GM19099 (cell line): Measurements from ENCODE around the gene CAPN5.

ENCODE experiments used
- POLR2A ChIP-seq: IDR thresholded peaks from 3 replicates; pipeline ENCODE4 v1.6.1; 2011; ENCODE audit warnings: low read depth; ENCODE audit not compliant: insufficient read length; ENCODE audit errors: extremely low read depth

The CAPN5 gene

DNA sequence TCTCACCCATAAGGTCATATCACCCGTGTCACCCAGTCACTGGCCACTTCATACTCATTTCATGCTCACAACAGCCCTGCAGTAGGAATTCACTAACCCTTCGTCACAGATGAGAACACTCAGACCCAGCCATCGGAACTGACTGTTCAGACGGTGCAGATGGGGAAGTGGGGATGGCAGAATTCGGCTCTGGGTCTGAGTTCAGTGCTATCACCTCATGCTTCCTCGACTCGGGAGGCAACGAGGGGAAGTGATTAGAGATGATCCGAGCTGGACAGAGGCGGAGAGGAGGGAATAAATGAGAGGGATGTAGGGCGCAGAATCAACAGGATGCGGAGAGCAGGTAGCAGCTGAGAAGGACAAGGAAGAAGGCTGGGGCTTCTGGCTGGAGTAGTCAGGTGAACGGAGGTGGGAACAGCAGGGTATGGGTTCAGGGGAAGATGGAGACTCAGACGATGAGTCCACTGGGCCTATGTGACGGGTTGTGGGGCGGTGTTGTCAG lies 27.9 kb upstream of the CAPN5 start:
- no peak for TF ChIP-seq POLR2A

GRCh38 chr11:77039491-77040400 lies 27.0 kb upstream of the CAPN5 start:
- TF ChIP-seq POLR2A, result no peak

GRCh38 chr11:77040401-77040777 lies 26.4 kb upstream of the CAPN5 start:
- no peak for TF ChIP-seq POLR2A

- no peak for TF ChIP-seq POLR2A
Observed at GRCh38 chr11:77040889-77041288, 25.9 kb upstream of the CAPN5 start.

DNA sequence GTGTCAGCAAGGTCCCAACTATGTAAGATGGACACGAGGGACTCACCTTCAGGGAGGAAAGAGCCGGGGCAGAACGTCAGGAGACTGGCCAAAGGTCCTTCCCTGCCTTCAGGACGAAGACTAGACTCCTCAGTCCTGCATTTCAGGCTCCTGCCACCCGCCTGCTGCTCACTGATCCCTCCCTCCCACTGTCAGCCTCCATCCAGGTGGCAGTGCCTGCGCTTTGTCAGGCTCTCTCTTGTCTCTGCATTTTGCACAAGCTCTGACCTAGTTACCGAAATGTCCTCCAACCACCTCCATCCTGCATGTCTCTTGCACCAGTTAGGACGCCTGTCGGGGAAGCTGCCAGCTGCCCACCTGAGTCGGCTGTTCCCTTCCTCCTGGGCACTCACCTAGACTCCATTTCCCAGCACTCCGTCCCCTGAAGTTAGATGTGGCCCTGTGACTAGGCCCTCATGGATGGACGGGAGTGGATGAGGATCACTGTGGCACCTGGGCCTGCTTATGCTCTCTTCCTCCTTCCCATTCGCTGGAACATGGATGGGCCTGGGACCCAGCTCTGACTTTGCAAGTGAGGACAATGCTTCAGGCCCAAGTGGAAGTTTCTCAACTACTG lies 24.6 kb upstream of the CAPN5 start:
- TF ChIP-seq POLR2A, result no peak

- no peak for TF ChIP-seq POLR2A
Observed at GRCh38 chr11:77044356-77044755, 22.4 kb upstream of the CAPN5 start.

DNA sequence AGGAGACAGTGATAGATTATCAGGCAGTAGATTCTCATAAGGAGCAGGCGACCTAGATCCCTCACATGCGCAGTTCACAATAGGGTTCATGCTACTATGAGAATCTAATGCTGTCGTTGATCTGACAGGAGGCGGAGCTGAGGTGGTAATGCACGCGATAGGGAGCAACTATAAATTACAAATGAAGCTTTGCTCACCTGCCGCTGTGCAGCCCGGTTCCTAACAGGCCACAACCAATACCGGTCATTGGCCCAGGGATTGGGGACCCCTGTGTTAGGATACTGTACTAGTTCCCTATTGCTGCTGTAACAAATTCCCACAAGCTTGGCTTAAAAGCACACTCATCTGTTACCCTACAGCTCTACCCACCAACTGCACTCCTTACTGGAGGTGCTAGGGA lies 21.9 kb upstream of the CAPN5 start:
- no peak for TF ChIP-seq POLR2A

DNA sequence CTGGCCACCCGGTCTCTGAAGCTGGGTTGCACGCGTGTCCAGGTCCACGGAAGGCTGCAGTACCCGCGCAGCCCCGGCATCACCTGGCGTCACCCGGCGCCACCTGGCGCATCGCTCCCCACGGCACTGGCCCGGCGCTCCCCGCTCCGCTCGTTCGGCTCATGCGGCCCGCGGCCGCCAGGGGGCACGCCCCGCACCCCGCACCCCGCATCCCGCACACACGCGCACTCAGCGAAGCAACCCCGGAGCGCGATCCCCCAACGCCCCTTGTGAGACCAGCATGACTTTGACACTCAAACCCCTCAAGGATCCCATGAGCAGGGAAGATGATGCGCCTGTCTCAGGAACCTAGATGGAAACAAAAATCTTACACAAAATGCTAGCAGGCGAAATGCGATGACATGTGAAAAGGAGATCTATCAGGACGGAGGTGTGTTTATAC lies 20.7 kb upstream of the CAPN5 start:
- TF ChIP-seq POLR2A, result no peak

- no peak for TF ChIP-seq POLR2A
Observed at GRCh38 chr11:77047007-77047927, 19.5 kb upstream of the CAPN5 start.

GRCh38 chr11:77049026-77049425 lies 17.7 kb upstream of the CAPN5 start:
- no peak for TF ChIP-seq POLR2A

GRCh38 chr11:77051511-77051910 lies 15.3 kb upstream of the CAPN5 start:
- no peak for TF ChIP-seq POLR2A

DNA sequence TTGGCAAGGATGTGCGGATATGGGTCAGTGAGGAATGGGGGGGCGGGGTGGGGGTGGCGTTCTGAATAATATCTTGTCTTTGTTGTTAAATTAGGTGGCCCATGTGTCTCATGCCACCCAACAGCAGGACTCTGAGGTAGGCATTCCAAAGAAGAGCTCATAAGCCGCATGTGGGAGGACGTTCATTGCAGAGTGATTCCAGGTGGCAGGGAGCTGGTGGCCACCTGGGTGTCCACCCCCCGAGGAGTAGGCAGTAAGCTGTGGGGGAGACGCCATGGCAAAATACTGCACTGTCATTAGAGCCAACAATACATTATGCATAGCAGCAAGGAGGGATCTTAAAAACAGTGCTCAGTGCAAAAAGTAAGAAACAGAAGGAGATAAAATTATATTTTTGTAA lies 14.3 kb upstream of the CAPN5 start:
- TF ChIP-seq POLR2A, result no peak

DNA sequence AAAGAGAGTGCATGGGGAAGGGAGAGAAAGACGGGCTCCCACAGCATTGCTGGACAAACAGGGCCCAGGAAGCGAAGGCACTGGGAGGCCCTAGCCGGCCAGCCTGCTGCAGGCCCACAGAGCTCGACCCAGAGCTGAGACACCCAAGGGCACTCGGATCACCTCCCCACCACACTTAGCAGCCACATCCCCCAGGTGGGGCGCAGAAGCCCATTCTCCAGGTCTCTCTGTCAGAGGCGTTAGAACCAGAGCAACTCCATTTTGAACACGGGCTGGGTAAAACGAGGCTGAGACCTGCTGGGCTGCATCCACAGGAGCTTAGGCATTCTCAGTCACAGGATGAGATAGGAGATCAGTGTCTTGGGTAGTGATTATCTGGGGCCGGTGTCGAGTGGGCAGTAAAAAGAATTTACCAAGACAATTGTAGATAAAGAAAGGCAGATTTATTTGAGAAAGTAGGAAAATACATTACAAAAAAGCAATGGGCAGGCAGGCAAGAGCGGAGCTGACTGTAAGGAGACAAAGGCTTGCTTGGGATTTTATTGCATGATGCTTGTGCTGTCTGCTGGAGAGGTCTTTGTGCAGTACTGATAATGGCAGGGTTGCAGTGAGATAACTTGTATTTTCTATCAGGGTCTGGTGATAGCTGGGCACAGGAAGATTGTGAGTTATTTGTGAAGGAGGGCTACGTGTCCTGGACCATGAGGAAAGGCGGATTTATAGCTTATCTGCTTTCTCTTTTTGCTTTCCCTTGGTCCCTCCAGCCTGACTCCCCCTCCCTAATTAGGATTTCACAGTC lies 13.4 kb upstream of the CAPN5 start:
- TF ChIP-seq POLR2A, result no peak

GRCh38 chr11:77054084-77054483 lies 12.7 kb upstream of the CAPN5 start:
- no peak for TF ChIP-seq POLR2A
